Heart left ventricle (tissue), 16 donors: ENCODE data around the gene ADM. TPM values are rescaled to one million over a fixed set of nuclear protein-coding genes. Genes with fewer than 3 reads are reported as not detected.
A peak's percentile ranks its signal among the peaks of the same experiment; 100 is the strongest.

Experiments
- ATAC-seq, 4 donors: fragments of 200-7000 bp; cut with Tn5 transposase; one replicate each; pipeline ENCODE4 v1.9.1; 2020 to 2022; ENCODE audit warnings: moderate library complexity in 4 of 4, mild to moderate bottlenecking in 3 of 4, moderate number of reproducible peaks in 1 of 4
- DNase-seq, 5 donors: peaks; one replicate each; pipeline ENCODE4 v3.0.0-alpha.2; 2020
- H3K27ac ChIP-seq, 12 donors: fragments of 200-600 bp; sonication (generic) in 4 of 12; one replicate each; pipeline versions ENCODE4 v1.5.0 to v1.8.0; 2016 to 2022; ENCODE audit warnings: mild to moderate bottlenecking in 2 of 12
- H3K27me3 ChIP-seq, 9 donors: fragments of 200-600 bp; sonication (generic) in 2 of 9; one replicate each; pipeline versions ENCODE4 v1.5.1 to v1.8.0; 2016 to 2022; ENCODE audit warnings: mild to moderate bottlenecking in 3 of 9
- H3K36me3 ChIP-seq, 9 donors: fragments of 200-600 bp; sonication (generic) in 2 of 9; one replicate each; pipeline versions ENCODE4 v1.5.0 to v1.8.0; 2018 to 2022; ENCODE audit warnings: mild to moderate bottlenecking in 2 of 9
- H3K4me1 ChIP-seq, 12 donors: fragments of 200-600 bp; sonication (generic) in 4 of 12; one replicate each; pipeline versions ENCODE4 v1.5.0 to v1.8.0; 2016 to 2022; ENCODE audit warnings: mild to moderate bottlenecking in 3 of 12
- H3K4me3 ChIP-seq, 12 donors: fragments of 200-600 bp; sonication (generic) in 4 of 12; one replicate each; pipeline versions ENCODE4 v1.5.0 to v1.8.0; 2017 to 2022; ENCODE audit warnings: mild to moderate bottlenecking in 9 of 12, moderate library complexity in 4 of 12
- H3K9me3 ChIP-seq, 12 donors: fragments of 200-600 bp; sonication (generic) in 4 of 12; one replicate each; pipeline versions ENCODE4 v1.5.0 to v1.8.0; 2016 to 2022; ENCODE audit warnings: mild to moderate bottlenecking in 1 of 12
- CTCF ChIP-seq, 12 donors: fragments of 200-600 bp; sonication (generic) in 4 of 12; IDR thresholded peaks; one replicate each; pipeline versions ENCODE4 v1.5.0 to v1.8.0; 2018 to 2022; ENCODE audit warnings: antibody characterized with exemption in 12 of 12, mild to moderate bottlenecking in 5 of 12
- POLR2A ChIP-seq, 2 donors: fragments of 450-650 bp; IDR thresholded peaks; one replicate each; pipeline ENCODE4 v1.6.1; 2017; ENCODE audit warnings: antibody characterized with exemption in 2 of 2, mild to moderate bottlenecking in 2 of 2, moderate library complexity in 2 of 2
- WGBS, 4 donors: extraction: QIAGEN DNeasy Blood & Tissue Kit in 2 of 4; methylation state at CpG; one replicate each; pipeline versions ENCODE4 v1.1.5 to v1.1.7; 2013 to 2018; 5-methylcytosine and 5-hydroxymethylcytosine counted together
- intact Hi-C, 10 donors: fragments of 100-400 bp; cut with DNase I; formaldehyde crosslinking; loops; one replicate each; pipeline versions ENCODE4 v1.11.1 to v1.14.2; 2022
- polyA plus RNA-seq, 2 donors: library from polyadenylated mRNA; stranded (reverse); fragments of 200-250 nt; gene quantifications; one replicate each; pipeline ENCODE4 v1.2.3, GENCODE V29; 2013
- total RNA-seq, 9 donors: library from RNA; depleted of rRNA in 2 of 9; stranded (reverse); fragments of >200 nt in 2 of 9; fragmentation: NEBNext Ultra II Directional in 3 of 9; extraction: Animal tissue kit (Norgen Biotek cat#: 25700) in 3 of 9; gene quantifications; one replicate each; pipeline versions ENCODE4 v1.1.0 to v1.2.4, GENCODE V29; 2016 to 2023
- donor health status: ischemic (EF 13 %, LVEDD 7.1; RV severe dilation, severe dysfunction).
- donor health status: healthy with polysubstance abuse.
- donor health status: DM: no; HTN: yes; CAD: no.
- donor health status: DM: no; HTN: no; CAD: no.
- donor health status: ischemic (EF 25% LVEDD 6.9; RV normal size, moderate dysfunction).
- donor health status: ischemic (EF 25% LVEDD 5.7; RV mildly dilated, moderate dysfunction).
- donor health status: healthy.
- donor health status: DM: yes; HTN: yes; CAD: no.
- donor health status: ischemic (EF 35%, LVEDD 5.7; RV mildly dilated, moderate dysfunction).
- donor health status: nonischemic (EF 11% LVEDD 7.7; RV severe dilation, severe dysfunction).
- donor health status: DM: yes; HTN: yes; CAD: no.
- donor health status: PGD.
- donor health status: ischemic (EF 29% LVEDD 5.4; RV normal size, mild dysfunction).
- donor health status: nonischemic (EF 23%, LVEDD 6.1; RV moderate dilation, normal function).

Gene ADM
- total and polyA plus RNA-seq, 11 donors: 6.9 to 154 (median 16.8) TPM

GRCh38 chr11:10317776-10318526 is 13.1 kb downstream of the ADM start:
- Histone ChIP-seq H3K27me3 (no peaks in the 10 kb centered on the region), H3K9me3 (no peaks in the 10 kb centered on the region), H3K4me3 (no peak overlapping the region), H3K27ac (no peak overlapping the region), H3K4me1 (peaks cover 0 to 18% (median 7%) of the 10 kb centered on the region in 12 donors), H3K36me3 (no peaks in the 10 kb centered on the region)
- 80 to 88% (median 84%) methylated on average over 5 of the region's 5 CpGs for WGBS, 4 donors
- DNase-seq (no peak), ATAC-seq (peak in 1 of 4 donors; percentile 16)
- intact Hi-C loops: loop anchor here in 1 of 10 donors (10.0 kb wide), 1 partner anchor 953 kb away; no protein-coding TSS in a partner anchor
- TF ChIP-seq CTCF (IDR thresholded peaks at IDR 0.05): no peak
- no peak for TF ChIP-seq POLR2A (IDR thresholded peaks at IDR 0.05)

GRCh38 chr11:10318527-10318802 is 13.6 kb downstream of the ADM start:
- intact Hi-C loops: loop anchor here in 1 of 10 donors (10.0 kb wide), 1 partner anchor 954 kb away; no protein-coding TSS in a partner anchor
- peaks cover 0 to 21% (median 10%) of the 10 kb centered on the region in 12 donors for H3K4me1 ChIP-seq
- no peaks in the 10 kb centered on the region for H3K36me3 ChIP-seq
- no peak for DNase-seq
- TF ChIP-seq CTCF (IDR thresholded peaks at IDR 0.05) (no peak), POLR2A (IDR thresholded peaks at IDR 0.05) (no peak)
- H3K27ac ChIP-seq: no peak overlapping the region
- H3K27me3 ChIP-seq: no peaks in the 10 kb centered on the region
- WGBS, 4 donors: 70 to 83% (median 75%) methylated on average over 3 of the region's 3 CpGs
- no peak for ATAC-seq
- H3K9me3 ChIP-seq: no peaks in the 10 kb centered on the region
- H3K4me3 ChIP-seq: no peak overlapping the region

- DNase-seq (no peak), ATAC-seq (no peak)
- Histone ChIP-seq H3K27me3 (no peaks in the 10 kb centered on the region), H3K4me3 (no peak overlapping the region), H3K4me1 (peaks cover 0 to 25% (median 11%) of the 10 kb centered on the region in 12 donors), H3K27ac (peak overlapping the region in 1 of 12 donors; percentile 43), H3K36me3 (no peaks in the 10 kb centered on the region), H3K9me3 (no peaks in the 10 kb centered on the region)
- 55 to 66% (median 61%) methylated on average over 6 of the region's 6 CpGs for WGBS, 4 donors
- TF ChIP-seq CTCF (IDR thresholded peaks at IDR 0.05) (no peak), POLR2A (IDR thresholded peaks at IDR 0.05) (no peak)
- intact Hi-C loops: loop anchor here (5.0 to 10.0 kb wide), 11 partner anchors 113 to 1305 kb away; no protein-coding TSS in a partner anchor
These were observed 15.1 kb downstream of the ADM start for GRCh38 chr11:10319702-10320558.
